ENCODE measurements around the gene CYP8B1.

The CYP8B1 gene

DNA sequence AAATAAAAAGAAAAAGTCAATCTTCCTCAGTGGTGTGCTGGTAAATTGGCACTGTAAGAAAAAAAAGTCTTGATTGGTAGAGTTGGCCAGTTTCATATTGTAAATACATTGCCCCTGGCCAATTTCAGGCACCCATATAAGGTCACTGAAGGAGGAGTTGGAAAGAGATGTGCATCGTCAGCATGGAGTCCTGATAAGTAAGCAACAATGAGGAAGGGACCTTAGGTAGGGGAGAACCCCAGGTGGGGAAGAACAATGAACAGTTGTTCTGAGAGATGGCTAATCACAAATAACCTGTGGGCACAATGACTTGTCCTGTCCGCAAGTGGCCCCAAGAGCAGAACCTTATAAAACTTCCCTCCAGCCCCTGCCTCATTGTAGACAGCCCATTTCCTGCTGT, 8.6 kb upstream of the CYP8B1 start:
- no peak for DNase-seq

DNA sequence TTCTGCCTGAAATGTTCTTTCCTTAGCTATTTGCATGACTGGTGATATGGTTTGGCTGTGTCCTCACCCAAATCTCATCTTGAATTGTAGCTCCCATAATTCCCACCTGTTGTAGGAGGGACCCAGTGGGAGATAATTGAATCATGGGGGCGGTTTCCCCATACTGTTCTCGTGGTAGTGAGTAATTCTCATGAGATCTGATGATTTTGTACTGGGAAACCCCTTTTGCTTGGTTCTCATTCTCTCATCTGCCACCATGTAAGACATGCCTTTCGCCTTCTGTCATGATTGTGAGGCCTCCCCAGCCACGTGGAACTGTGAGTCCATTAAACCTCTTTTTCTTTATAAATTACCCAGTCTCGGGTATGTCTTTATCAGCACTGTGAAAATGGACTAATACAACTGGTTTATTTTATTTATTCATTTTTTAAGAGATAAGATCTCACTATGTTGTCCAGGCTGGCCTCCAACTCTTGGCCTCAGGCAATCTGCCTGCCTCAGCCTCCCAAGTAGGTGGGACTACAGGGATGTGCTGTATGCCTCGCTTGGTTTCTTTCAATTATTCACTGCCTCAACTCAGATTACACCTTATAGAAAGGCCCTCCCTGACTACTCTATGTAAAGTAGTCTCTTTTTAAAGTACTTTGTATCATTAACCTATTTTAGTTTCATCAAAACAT, 7.7 kb upstream of the CYP8B1 start:
- DNase-seq, result peak in 2 of 4 experiments; percentile 14 to 30

- peak; percentile 84 to 91 (median 88) for DNase-seq
Observed at GRCh38 chr3:42880601-42881451, 5.1 kb upstream of the CYP8B1 start.

GRCh38 chr3:42880183-42880582, 4.5 kb upstream of the CYP8B1 start:
- no peak for DNase-seq

GRCh38 chr3:42877881-42878280, 2.2 kb upstream of the CYP8B1 start:
- no peak for DNase-seq

GRCh38 chr3:42876940-42877720, 1.5 kb upstream of the CYP8B1 start:
- no peak for DNase-seq

GRCh38 chr3:42876401-42876800, 722 bp upstream of the CYP8B1 start:
- DNase-seq, result no peak

GRCh38 chr3:42874749-42875148, 930 bp downstream of the CYP8B1 start:
- no peak for DNase-seq

GRCh38 chr3:42873221-42873982, 2.3 kb downstream of the CYP8B1 start:
- no peak for DNase-seq

DNA sequence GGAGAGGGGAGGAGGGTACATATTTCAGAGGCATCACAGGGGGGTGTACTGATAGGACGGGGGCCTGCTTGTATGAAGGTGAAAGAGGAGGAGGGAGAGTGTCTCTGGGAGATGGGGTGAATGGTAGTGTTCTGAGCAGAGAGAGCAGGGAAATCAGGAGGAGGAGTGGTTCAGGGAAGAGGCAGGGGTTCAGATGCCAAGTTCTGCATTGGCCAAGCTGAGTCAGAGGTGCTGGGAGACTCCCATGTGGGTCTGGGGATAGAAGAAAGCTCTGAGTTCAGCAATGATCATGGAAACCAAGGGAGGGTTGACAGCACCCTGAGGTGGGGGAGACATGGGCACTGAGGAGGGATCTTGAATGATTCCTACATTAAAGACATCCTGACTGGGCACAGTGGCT, 3.0 kb downstream of the CYP8B1 start:
- no peak for DNase-seq

- no peak for DNase-seq
Observed at GRCh38 chr3:42871592-42872196, 4.0 kb downstream of the CYP8B1 start.

DNA sequence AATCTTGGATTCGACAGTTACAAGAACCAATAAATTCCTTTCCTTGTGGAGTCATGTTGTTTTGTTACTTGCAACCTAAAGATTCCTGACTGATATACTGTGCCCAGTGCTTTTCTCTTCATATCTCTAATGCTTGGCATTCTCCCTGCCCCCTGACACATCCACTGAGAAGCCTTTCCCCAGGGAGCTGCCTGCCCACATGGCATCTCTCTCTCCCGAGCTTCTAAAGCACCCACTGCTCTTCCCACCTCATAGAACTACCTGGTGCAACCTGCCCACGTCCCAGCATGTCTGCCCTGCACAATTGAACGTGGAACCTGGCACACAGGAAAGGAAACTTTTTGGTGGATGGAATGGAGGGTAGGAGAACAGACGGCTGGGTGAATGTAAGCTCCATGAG, 6.8 kb downstream of the CYP8B1 start:
- DNase-seq, result no peak

GRCh38 chr3:42867138-42867537, 8.5 kb downstream of the CYP8B1 start:
- no peak for DNase-seq

DNA sequence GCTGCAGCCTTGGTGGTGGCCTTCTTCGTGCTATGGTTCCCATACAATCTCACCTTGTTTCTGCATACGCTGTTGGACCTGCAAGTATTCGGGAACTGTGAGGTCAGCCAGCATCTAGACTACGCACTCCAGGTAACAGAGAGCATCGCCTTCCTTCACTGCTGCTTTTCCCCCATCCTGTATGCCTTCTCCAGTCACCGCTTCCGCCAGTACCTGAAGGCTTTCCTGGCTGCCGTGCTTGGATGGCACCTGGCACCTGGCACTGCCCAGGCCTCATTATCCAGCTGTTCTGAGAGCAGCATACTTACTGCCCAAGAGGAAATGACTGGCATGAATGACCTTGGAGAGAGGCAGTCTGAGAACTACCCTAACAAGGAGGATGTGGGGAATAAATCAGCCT, 10.4 kb downstream of the CYP8B1 start:
- no peak for DNase-seq

- no peak for DNase-seq
Observed at GRCh38 chr3:42864321-42864950, 11.2 kb downstream of the CYP8B1 start.

DNA sequence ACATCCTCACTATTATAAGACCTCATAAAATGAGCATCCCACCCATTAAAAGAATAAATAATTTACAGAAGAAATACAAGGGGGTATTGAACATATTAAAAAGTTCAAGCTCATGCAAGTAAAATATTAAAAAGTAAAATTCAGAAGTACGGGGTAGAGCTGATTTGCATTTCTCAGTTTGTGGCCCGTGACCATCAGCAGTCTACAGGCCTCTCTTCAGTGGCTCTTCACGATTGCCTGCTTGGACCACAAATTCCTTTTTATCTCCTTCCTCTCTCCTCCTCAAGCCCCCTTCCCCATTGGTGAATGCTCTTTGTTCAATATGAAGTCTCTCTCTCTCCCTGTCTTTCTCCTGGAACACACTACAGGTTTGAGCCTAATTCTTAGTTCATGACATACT, 19.1 kb downstream of the CYP8B1 start:
- DNase-seq, result no peak

- no peak for DNase-seq
Observed at GRCh38 chr3:42855547-42856380, 19.9 kb downstream of the CYP8B1 start.

DNA sequence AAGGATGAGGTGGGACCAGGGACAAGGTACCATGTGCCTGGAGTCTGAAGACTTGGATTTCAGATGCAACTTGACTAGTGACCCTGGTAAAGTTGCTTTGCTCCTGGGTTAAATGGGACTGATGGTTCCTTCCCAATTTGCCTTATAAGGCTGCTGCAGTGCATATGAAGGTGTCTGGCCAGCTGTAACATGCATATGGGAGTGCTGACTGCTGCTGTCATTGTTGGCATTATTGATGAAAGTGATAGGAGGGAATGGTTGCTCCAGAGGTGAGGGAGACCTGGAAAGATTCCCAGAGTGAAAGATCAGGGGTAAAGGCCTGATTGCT, 20.5 kb downstream of the CYP8B1 start:
- no peak for DNase-seq

DNA sequence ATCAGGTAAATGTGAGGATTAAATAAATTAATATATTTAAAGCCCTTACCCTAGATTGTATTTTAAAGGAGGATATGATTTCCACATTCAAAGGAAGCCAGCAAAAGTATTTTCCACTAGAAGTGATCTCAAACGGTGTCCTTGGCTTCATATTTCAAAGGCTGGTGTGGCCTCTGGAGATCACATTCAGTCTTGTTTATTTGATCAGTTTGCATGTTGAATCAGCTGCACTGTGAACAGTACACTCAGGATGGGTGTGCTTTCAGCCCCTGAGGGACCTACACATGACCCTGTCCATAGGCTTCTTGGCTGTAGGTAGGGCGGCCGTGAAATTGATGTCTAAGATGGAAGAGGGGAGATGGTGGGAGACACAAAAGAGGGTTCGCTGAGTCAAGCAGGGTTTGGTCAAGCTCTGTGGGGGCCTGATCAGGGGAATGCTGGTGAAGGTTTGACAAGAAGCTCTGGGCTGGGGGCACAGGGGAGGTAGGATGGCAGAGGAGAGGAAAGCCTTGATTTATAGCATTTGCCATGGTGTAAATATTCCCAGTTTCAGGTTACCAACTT, 21.9 kb downstream of the CYP8B1 start:
- no peak for DNase-seq

GRCh38 chr3:42853056-42853455, 22.6 kb downstream of the CYP8B1 start:
- DNase-seq, result no peak

DNA sequence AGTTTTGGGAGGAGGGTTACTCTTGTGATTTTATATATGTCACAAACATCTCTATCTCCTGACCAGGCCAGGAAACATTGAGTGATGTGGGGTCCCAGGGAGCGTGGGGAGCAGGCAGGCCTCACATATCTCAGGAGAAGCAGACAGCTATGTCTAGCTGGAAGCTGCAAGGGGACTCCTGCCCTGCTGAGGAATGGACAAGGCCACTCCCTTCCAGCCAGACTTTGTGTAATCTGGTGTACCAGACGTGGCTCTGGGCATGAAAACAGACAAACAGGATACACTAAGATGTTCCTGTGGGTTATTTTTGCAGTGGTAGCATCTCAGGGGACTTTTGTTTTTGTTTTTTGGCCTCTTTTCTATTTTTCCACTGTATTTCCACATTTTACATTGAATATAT, 23.2 kb downstream of the CYP8B1 start:
- no peak for DNase-seq

Data from suppressor macrophage (primary cell).